IMR-90 (cell line): ENCODE results near the gene ZNF763. TPM values are rescaled to one million over a fixed set of nuclear protein-coding genes. Genes with fewer than 3 reads are reported as not detected.

ENCODE experiments used
- ATAC-seq: fragments of 200-7000 bp; cut with Tn5 transposase; 2 replicates; pipeline ENCODE4 v1.9.1; 2020; ENCODE audit warnings: low read depth, mild to moderate bottlenecking, moderate library complexity
- BruUV-seq: library from RNA; stranded (reverse); fragments of 400-500 nt; replicated peaks from 2 replicates; lab custom pipeline; 2021; lab: Mats Ljungman, UMichigan
- CTCF ChIA-PET: fragments of 300-600 bp; formaldehyde crosslinking; extraction: SDS; loops from one replicate; lab custom pipeline; 2021; ENCODE audit warnings: antibody characterized with exemption; lab: Yijun Ruan, JAX
- POLR2A ChIA-PET: fragments of 300-600 bp; sonication (Branson Sonifier 250); formaldehyde crosslinking; loops from one replicate; lab custom pipeline; 2022; ENCODE audit warnings: antibody characterized with exemption; ENCODE audit not compliant: unreplicated experiment; lab: Charles Lee
- DNase-seq: peaks from one replicate; pipeline ENCODE4 v3.0.0; 2013
- H2AFZ ChIP-seq: replicated peaks from 2 replicates; pipeline ENCODE3; 2013; ENCODE audit warnings: low read length, mild to moderate bottlenecking; ENCODE audit not compliant: poor library complexity
- H2AK5ac ChIP-seq: 2 replicates; pipeline ENCODE4 v1.6.1; 2013; ENCODE audit warnings: low read depth, low read length, inconsistent platforms
- H2AK9ac ChIP-seq: replicated peaks from 2 replicates; pipeline ENCODE3; 2013; ENCODE audit warnings: mild to moderate bottlenecking, low read depth, low read length, moderate library complexity; ENCODE audit not compliant: poor library complexity
- H2BK120ac ChIP-seq: 2 replicates; pipeline ENCODE4 v1.6.1; 2013; ENCODE audit warnings: low read depth, low read length, inconsistent platforms
- H2BK15ac ChIP-seq: 3 replicates; pipeline ENCODE4 v1.6.1; 2013; ENCODE audit warnings: low read depth, low read length, inconsistent platforms
- H2BK20ac ChIP-seq: 2 replicates; pipeline ENCODE4 v1.6.1; 2013; ENCODE audit warnings: low read depth, mild to moderate bottlenecking, inconsistent platforms, low read length, moderate library complexity
- H2BK5ac ChIP-seq: 2 replicates; pipeline ENCODE4 v1.6.1; 2013; ENCODE audit warnings: mild to moderate bottlenecking, low read depth, low read length, inconsistent platforms; ENCODE audit not compliant: poor library complexity, severe bottlenecking
- H3K14ac ChIP-seq: replicated peaks from 2 replicates; pipeline ENCODE4 v1.6.1; 2013; ENCODE audit warnings: low read depth, low read length, inconsistent platforms
- H3K18ac ChIP-seq: 2 replicates; pipeline ENCODE4 v1.6.1; 2013; ENCODE audit warnings: low read depth, low read length, control low read depth
- H3K23ac ChIP-seq: 2 replicates; pipeline ENCODE4 v1.6.1; 2013; ENCODE audit warnings: low read depth, low read length, inconsistent platforms
- H3K27ac ChIP-seq: 2 replicates; pipeline ENCODE4 v1.5.1; 2013; ENCODE audit warnings: mild to moderate bottlenecking, control low read depth, low read length; ENCODE audit not compliant: insufficient read depth
- H3K27me3 ChIP-seq: 2 replicates; pipeline ENCODE4 v1.6.1; 2013; ENCODE audit warnings: low read length; ENCODE audit not compliant: control insufficient read depth, insufficient read depth
- H3K36me3 ChIP-seq: 2 replicates; pipeline ENCODE4 v1.6.1; 2013; ENCODE audit warnings: low read length, mixed read lengths; ENCODE audit not compliant: control insufficient read depth, insufficient read depth
- H3K4ac ChIP-seq: 2 replicates; pipeline ENCODE4 v1.6.1; 2013; ENCODE audit warnings: low read depth, low read length, inconsistent platforms
- H3K4me1 ChIP-seq: 2 replicates; pipeline ENCODE4 v1.6.1; 2013; ENCODE audit warnings: low read length, mixed read lengths; ENCODE audit not compliant: control insufficient read depth, insufficient read depth
- H3K4me2 ChIP-seq: 2 replicates; pipeline ENCODE4 v1.6.1; 2013; ENCODE audit warnings: low read depth, mild to moderate bottlenecking, control low read depth, low read length, moderate library complexity
- H3K4me3 ChIP-seq: 2 replicates; pipeline ENCODE4 v1.5.1; 2013; ENCODE audit warnings: low read depth, mild to moderate bottlenecking, control low read depth, low read length, moderate library complexity; ENCODE audit not compliant: insufficient read depth
- H3K56ac ChIP-seq: 2 replicates; pipeline ENCODE4 v1.6.1; 2013; ENCODE audit warnings: low read length, inconsistent platforms; ENCODE audit not compliant: insufficient read depth; ENCODE audit errors: extremely low read depth
- H3K79me1 ChIP-seq, 2 experiments: 2 replicates each; pipeline ENCODE4 v1.6.1; 2013; ENCODE audit warnings: low read length in 2 of 2, inconsistent platforms in 1 of 2, low read depth in 1 of 2
- H3K9ac ChIP-seq: 2 replicates; pipeline ENCODE4 v1.6.1; 2013; ENCODE audit warnings: low read depth, low read length, control low read depth
- H3K9me1 ChIP-seq: 2 replicates; pipeline ENCODE4 v1.6.1; 2013; ENCODE audit warnings: low read length, inconsistent platforms; ENCODE audit not compliant: insufficient read depth
- H3K9me3 ChIP-seq: 2 replicates; pipeline ENCODE4 v1.6.1; 2013; ENCODE audit warnings: low read length; ENCODE audit not compliant: control insufficient read depth, insufficient read depth
- H4K20me1 ChIP-seq: 2 replicates; pipeline ENCODE4 v1.6.1; 2013; ENCODE audit warnings: low read length, inconsistent platforms; ENCODE audit not compliant: insufficient read depth
- H4K5ac ChIP-seq: 2 replicates; pipeline ENCODE4 v1.6.1; 2013; ENCODE audit warnings: mild to moderate bottlenecking, low read depth, low read length, control low read depth
- H4K8ac ChIP-seq, 2 experiments: 2 replicates each; pipeline ENCODE4 v1.6.1; 2013; ENCODE audit warnings: low read depth in 2 of 2, low read length in 2 of 2, control low read depth in 1 of 2, inconsistent platforms in 1 of 2
- H4K91ac ChIP-seq: 2 replicates; pipeline ENCODE4 v1.6.1; 2013; ENCODE audit warnings: low read depth, low read length, inconsistent platforms; ENCODE audit not compliant: insufficient read depth
- BHLHE40 ChIP-seq: fragments of 150-350 bp; IDR thresholded peaks from 2 replicates; pipeline ENCODE4 v1.6.1; 2016; ENCODE audit warnings: mild to moderate bottlenecking, low read depth, low read length
- CEBPB ChIP-seq: IDR thresholded peaks from 2 replicates; pipeline ENCODE4 v1.6.1; 2012; ENCODE audit warnings: low read depth, low read length, improper control_type of control experiment
- CHD1 ChIP-seq: IDR thresholded peaks from 2 replicates; pipeline ENCODE4 v1.6.1; 2012; ENCODE audit warnings: low read depth, low read length, improper control_type of control experiment
- CTCF ChIP-seq: conservative IDR thresholded peaks from 2 replicates; pipeline ENCODE4 v1.5.1; 2012; ENCODE audit warnings: mild to moderate bottlenecking, low read depth, low read length, improper control_type of control experiment
- FOS ChIP-seq: fragments of 150-350 bp; IDR thresholded peaks from 2 replicates; pipeline ENCODE4 v1.6.1; 2016; ENCODE audit warnings: low read depth, low read length
- MAFK ChIP-seq: IDR thresholded peaks from 2 replicates; pipeline ENCODE4 v1.6.1; 2012; ENCODE audit warnings: low read depth, low read length, improper control_type of control experiment
- MAZ ChIP-seq: IDR thresholded peaks from 2 replicates; pipeline ENCODE4 v1.6.1; 2012; ENCODE audit warnings: low read depth, mild to moderate bottlenecking, low read length, improper control_type of control experiment, moderate library complexity, borderline replicate concordance
- MXI1 ChIP-seq: IDR thresholded peaks from 2 replicates; pipeline ENCODE4 v1.6.1; 2012; ENCODE audit warnings: low read depth, mild to moderate bottlenecking, low read length, moderate library complexity, borderline replicate concordance
- NFE2L2 ChIP-seq: fragments of 150-350 bp; IDR thresholded peaks from 2 replicates; pipeline ENCODE4 v1.6.1; 2016; ENCODE audit warnings: low read depth, mild to moderate bottlenecking, low read length
- POLR2A ChIP-seq: IDR thresholded peaks from 2 replicates; pipeline ENCODE4 v1.6.1; 2012; ENCODE audit warnings: mild to moderate bottlenecking, low read depth, low read length
- RAD21 ChIP-seq: IDR thresholded peaks from 2 replicates; pipeline ENCODE4 v1.6.1; 2012; ENCODE audit warnings: low read length, improper control_type of control experiment
- RCOR1 ChIP-seq: IDR thresholded peaks from 2 replicates; pipeline ENCODE4 v1.6.1; 2012; ENCODE audit warnings: mild to moderate bottlenecking, low read length, improper control_type of control experiment; ENCODE audit not compliant: insufficient replicate concordance
- RFX5 ChIP-seq: IDR thresholded peaks from 2 replicates; pipeline ENCODE4 v1.8.0; 2012; ENCODE audit warnings: low read depth, mild to moderate bottlenecking, low read length, moderate library complexity
- SMC3 ChIP-seq: fragments of 150-350 bp; IDR thresholded peaks from 2 replicates; pipeline ENCODE4 v1.6.1; 2016; ENCODE audit warnings: low read depth, mild to moderate bottlenecking, antibody characterized with exemption, low read length, moderate library complexity
- USF2 ChIP-seq: fragments of 150-350 bp; IDR thresholded peaks from 2 replicates; pipeline ENCODE4 v1.6.1; 2017; ENCODE audit warnings: mild to moderate bottlenecking, antibody characterized with exemption, low read length, low read depth
- WGBS, 2 experiments: methylation state at CpG; one replicate each; pipeline versions ENCODE4 v1.1.5 to v1.1.7; 2013; ENCODE audit warnings: missing lambda C conversion rate in 2 of 2; ENCODE audit not compliant: insufficient read length in 1 of 2; ENCODE audit errors: extremely low coverage in 2 of 2; 5-methylcytosine and 5-hydroxymethylcytosine counted together
- dilution Hi-C: fragments of 300-500 bp; cut with HindIII; formaldehyde crosslinking; loops from one replicate; pipeline ENCODE4 v1.14.3; 2018; ENCODE audit warnings: low sequenced_read_pairs; ENCODE audit not compliant: unreplicated experiment
- in situ Hi-C: fragments of 300-500 bp; cut with MboI; formaldehyde crosslinking; loops from 3 replicates; pipeline ENCODE4 v1.14.3; 2019; ENCODE audit warnings: low sequenced_read_pairs, inconsistent platforms, mixed read lengths
- intact Hi-C: fragments of 100-400 bp; cut with micrococcal nuclease; formaldehyde crosslinking; loops from 2 replicates; pipeline ENCODE4 v1.10.0; 2022
- polyA plus RNA-seq, 3 experiments: library from polyadenylated mRNA; depleted of rRNA; stranded (reverse); fragments of >200 nt; gene quantifications; 2 replicates each; pipeline ENCODE4 v1.2.3, GENCODE V29; 2012; ENCODE audit warnings: low replicate concordance in 1 of 3
- total RNA-seq: library from RNA; depleted of rRNA; stranded (reverse); fragments of >200 nt; gene quantifications from 2 replicates; pipeline ENCODE4 v1.2.3, GENCODE V29; 2012
- TF ChIP-seq, protein P1 (sequence below): fragments of 150-350 bp; IDR thresholded peaks from 2 replicates; pipeline ENCODE4 v1.6.1; 2016; ENCODE audit warnings: low read depth, mild to moderate bottlenecking, low read length, moderate library complexity, borderline replicate concordance

The ZNF763 gene
- total and polyA plus RNA-seq, 2 of the 4 experiments (the other 2 are of a cell fraction), result 0.90 to 0.94 TPM

DNA sequence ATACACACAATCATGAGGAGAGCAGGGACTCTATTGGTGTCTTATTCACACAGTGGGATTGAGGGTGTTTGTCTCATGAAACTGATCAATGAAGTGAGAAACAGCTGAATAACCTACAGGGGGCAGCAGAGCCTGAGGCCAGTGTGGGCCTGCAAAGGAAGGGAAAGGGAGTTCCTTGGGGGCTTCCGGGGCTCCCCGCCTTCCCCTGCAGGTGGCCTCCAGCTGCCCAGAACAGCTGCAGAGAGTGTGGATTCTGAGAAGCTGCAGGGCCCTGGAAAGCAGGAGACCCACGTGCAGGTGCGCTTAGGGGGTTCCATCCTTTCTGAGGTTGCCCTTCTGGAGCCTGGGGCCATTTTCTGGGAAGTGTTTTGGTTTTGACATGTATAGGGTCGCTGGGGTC, 20.1 kb downstream of the ZNF763 start:
- no TSS peak for BruUV-seq
- Histone ChIP-seq H4K20me1 (peaks cover 8% of the 10 kb centered on the region), H2BK15ac (no peak overlapping the region), H2BK20ac (no peak overlapping the region), H4K5ac (no peak overlapping the region), H3K27ac (no peak overlapping the region), H2AFZ (no peak overlapping the region), H2BK5ac (no peak overlapping the region), H3K23ac (no peak overlapping the region), H3K9ac (no peak overlapping the region), H3K4me3 (no peak overlapping the region), H3K4ac (no peak overlapping the region), H2BK120ac (no peak overlapping the region), H3K56ac (no peak overlapping the region), H3K79me1 (peaks cover 2 to 16% of the 10 kb centered on the region in 2 experiments; a peak in 3 of 4 replicates), H3K36me3 (no peaks in the 10 kb centered on the region), H4K8ac (no peak overlapping the region), H3K14ac (no peak overlapping the region), H3K9me1 (no peaks in the 10 kb centered on the region), H4K91ac (no peak overlapping the region), H3K27me3 (no peaks in the 10 kb centered on the region), H3K4me2 (no peak overlapping the region), H3K18ac (no peak overlapping the region), H2AK5ac (no peak overlapping the region), H2AK9ac (no peak overlapping the region), H3K4me1 (no peaks in the 10 kb centered on the region), H3K9me3 (peaks cover 20% of the 10 kb centered on the region)
- ChIA-PET POLR2A (no interaction called here), CTCF (interaction anchor here (0.6 kb wide), 1 partner anchor 1034 kb away, joined by 3 read pairs; no protein-coding TSS in a partner anchor)
- WGBS, 2 experiments, result 11% methylated on average over 3 of the region's 5 CpGs; no CpG with 5 or more reads in 1 of the 2 experiments
- intact Hi-C loops (loop anchor here (10.0 kb wide), 1 partner anchor 310 kb away; no protein-coding TSS in a partner anchor), dilution Hi-C loops (no loop called here), in situ Hi-C loops (no loop called here)
- no peak for DNase-seq
- TF ChIP-seq FOS (no peak), USF2 (no peak), RCOR1 (no peak), CEBPB (no peak), BHLHE40 (no peak), CTCF (no peak), MAZ (no peak), NFE2L2 (no peak), POLR2A (no peak), RAD21 (no peak), RFX5 (no peak), SMC3 (no peak), MAFK (no peak), CHD1 (no peak), MXI1 (no peak)
- TF ChIP-seq, protein P1, sequence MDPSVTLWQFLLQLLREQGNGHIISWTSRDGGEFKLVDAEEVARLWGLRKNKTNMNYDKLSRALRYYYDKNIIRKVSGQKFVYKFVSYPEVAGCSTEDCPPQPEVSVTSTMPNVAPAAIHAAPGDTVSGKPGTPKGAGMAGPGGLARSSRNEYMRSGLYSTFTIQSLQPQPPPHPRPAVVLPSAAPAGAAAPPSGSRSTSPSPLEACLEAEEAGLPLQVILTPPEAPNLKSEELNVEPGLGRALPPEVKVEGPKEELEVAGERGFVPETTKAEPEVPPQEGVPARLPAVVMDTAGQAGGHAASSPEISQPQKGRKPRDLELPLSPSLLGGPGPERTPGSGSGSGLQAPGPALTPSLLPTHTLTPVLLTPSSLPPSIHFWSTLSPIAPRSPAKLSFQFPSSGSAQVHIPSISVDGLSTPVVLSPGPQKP, result no peak
- ATAC-seq, result no peak
